Colonic mucosa (tissue), 4 donors: ENCODE measurements around the gene ACSL6. TPM values are rescaled to one million over a fixed set of nuclear protein-coding genes. Genes with fewer than 3 reads are reported as not detected.

Experiments used
- DNase-seq: peaks from one replicate; pipeline ENCODE4 v3.0.0-alpha.2; 2020
- H3K27ac ChIP-seq: fragments of 200-600 bp; one replicate; pipeline ENCODE4 v1.8.0; 2021
- H3K27me3 ChIP-seq: fragments of 200-600 bp; one replicate; pipeline ENCODE4 v1.8.0; 2021
- H3K36me3 ChIP-seq: fragments of 200-600 bp; one replicate; pipeline ENCODE4 v1.8.0; 2021
- H3K4me1 ChIP-seq: fragments of 200-600 bp; one replicate; pipeline ENCODE4 v1.8.0; 2021; ENCODE audit warnings: mild to moderate bottlenecking
- H3K4me3 ChIP-seq: fragments of 200-600 bp; one replicate; pipeline ENCODE4 v1.8.0; 2021
- H3K9ac ChIP-seq, 2 donors: one replicate each; pipeline ENCODE4 v1.7.0; 2013; ENCODE audit warnings: control low read depth in 2 of 2, low read depth in 2 of 2, low read length in 2 of 2
- H3K9me3 ChIP-seq: fragments of 200-600 bp; one replicate; pipeline ENCODE4 v1.8.0; 2021
- intact Hi-C: fragments of 100-400 bp; cut with DNase I; formaldehyde crosslinking; loops from one replicate; pipeline ENCODE4 v1.14.1; 2022
- total RNA-seq, 2 donors: library from RNA; stranded (reverse); fragmentation: NEBNext Ultra II Directional in 1 of 2; extraction: Animal tissue kit (Norgen Biotek cat#: 25700) in 1 of 2; gene quantifications; one replicate each; pipeline ENCODE4 v1.2.1, GENCODE V29; 2021
- TF ChIP-seq, protein P1 (sequence below): fragments of 200-600 bp; IDR thresholded peaks from one replicate; pipeline ENCODE4 v1.8.0; 2022; ENCODE audit warnings: antibody characterized with exemption, mild to moderate bottlenecking
- donor health status: healthy.
- donor health status: DM: no; HTN: no; CAD: no.
- donor health status: DM: no; HTN: no; CAD: no.

The ACSL6 gene
- total RNA-seq, 2 donors from 2014 or later: 0.25 to 0.93 TPM

DNA sequence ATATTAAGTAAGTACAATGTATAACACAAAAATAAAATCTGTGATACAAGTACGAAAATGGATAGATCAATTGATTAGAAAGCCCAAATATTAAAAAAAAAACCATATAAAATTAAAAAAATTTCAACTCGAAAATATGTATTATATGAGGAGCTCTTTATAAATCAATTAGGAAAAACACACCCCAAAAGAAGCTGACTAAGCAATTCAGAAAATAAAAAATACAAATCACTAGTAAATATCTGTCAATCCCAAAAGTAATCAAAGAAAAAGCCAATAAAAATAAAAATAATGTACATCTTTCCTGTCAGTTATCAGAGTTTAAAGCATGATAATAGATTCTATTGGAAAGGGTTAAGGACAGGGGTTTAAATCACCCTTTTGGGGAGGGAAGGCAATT, 10.2 kb upstream of the ACSL6 start:
- Histone ChIP-seq H3K4me3 (no peak overlapping the region), H3K27me3 (no peaks in the 10 kb centered on the region), H3K9me3 (no peaks in the 10 kb centered on the region), H3K36me3 (no peaks in the 10 kb centered on the region), H3K4me1 (no peaks in the 10 kb centered on the region), H3K27ac (no peak overlapping the region), H3K9ac (no peak overlapping the region)
- intact Hi-C loops: no loop called here
- TF ChIP-seq, protein P1, sequence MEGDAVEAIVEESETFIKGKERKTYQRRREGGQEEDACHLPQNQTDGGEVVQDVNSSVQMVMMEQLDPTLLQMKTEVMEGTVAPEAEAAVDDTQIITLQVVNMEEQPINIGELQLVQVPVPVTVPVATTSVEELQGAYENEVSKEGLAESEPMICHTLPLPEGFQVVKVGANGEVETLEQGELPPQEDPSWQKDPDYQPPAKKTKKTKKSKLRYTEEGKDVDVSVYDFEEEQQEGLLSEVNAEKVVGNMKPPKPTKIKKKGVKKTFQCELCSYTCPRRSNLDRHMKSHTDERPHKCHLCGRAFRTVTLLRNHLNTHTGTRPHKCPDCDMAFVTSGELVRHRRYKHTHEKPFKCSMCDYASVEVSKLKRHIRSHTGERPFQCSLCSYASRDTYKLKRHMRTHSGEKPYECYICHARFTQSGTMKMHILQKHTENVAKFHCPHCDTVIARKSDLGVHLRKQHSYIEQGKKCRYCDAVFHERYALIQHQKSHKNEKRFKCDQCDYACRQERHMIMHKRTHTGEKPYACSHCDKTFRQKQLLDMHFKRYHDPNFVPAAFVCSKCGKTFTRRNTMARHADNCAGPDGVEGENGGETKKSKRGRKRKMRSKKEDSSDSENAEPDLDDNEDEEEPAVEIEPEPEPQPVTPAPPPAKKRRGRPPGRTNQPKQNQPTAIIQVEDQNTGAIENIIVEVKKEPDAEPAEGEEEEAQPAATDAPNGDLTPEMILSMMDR: no peak
- no peak for DNase-seq

DNA sequence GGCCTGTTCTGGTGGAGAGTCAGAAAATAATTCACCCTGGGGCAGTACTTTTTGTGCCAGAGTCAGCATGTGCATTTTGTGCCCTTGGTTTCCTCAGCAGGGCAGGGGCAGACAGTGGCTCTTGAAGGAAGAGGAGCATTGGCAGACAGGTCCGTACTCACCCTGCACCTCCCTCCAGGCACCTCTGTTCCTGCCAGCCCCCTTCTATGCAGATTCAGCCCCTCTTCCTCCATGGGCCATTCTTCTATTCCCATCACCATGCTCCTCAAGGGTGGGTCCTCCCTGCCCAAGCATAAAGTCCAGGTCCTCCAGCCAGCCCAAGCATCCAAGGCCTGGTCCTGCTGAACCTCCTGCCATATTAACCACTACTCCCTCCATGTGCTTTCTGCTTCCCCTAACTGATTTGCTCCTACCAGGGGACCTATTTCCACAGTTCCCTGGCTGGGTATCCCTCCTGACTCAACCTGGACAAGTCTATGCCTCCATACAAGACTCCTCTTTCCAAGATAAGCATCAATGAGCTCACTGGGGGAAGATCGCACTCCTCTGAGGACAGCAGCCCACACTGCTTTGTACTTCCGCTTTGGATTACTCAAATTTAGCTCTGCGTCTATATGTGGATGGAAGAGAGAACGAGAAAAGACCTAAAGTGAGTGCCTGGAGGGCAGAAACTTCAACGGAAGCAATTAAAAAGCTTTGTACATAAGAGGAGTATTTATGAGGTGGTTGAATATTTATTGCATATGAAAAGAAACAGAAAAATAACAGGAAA, 9.3 kb upstream of the ACSL6 start:
- no peaks in the 10 kb centered on the region for H3K36me3 ChIP-seq
- no peaks in the 10 kb centered on the region for H3K4me1 ChIP-seq
- no peak overlapping the region for H3K27ac ChIP-seq
- peak; percentile 12 for DNase-seq
- no peaks in the 10 kb centered on the region for H3K9me3 ChIP-seq
- no peaks in the 10 kb centered on the region for H3K27me3 ChIP-seq
- intact Hi-C loops: no loop called here
- TF ChIP-seq, protein P1: no peak
- no peak overlapping the region for H3K9ac ChIP-seq
- H3K4me3 ChIP-seq: no peak overlapping the region

DNA sequence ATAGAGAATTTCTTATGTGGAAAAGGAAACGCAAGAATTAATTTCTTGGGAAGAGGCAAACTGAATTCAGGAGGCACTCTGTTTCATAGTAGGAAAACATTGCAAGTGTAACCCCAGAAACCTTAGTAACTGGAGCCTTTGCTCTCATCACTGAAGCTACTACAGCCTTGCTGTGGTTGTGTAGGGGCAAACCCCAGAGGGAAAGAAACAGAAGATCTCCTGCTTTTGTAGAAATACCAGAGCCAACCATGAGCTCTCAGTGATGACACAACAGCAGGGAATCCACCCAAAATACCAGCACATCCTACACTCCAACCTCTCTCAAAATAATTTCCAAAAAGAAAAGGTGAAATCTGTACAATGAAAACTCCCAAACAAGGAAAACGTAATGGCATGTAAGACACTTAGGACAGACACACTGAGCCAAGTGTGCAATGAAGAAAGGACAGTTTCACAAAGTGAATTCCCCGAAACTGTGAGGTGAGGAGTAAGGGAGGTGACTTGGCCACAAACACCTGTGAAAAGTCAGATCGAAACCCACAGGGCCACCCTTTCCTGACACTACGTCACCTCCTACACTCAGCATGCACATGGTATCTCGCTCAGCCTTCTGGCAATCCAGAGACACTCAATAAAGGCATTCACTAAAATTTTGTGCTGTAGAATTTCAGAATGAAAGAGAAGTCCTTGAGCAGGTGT, 8.5 kb upstream of the ACSL6 start:
- DNase-seq: no peak
- Histone ChIP-seq H3K9me3 (no peaks in the 10 kb centered on the region), H3K9ac (no peak overlapping the region), H3K27me3 (no peaks in the 10 kb centered on the region), H3K4me1 (no peaks in the 10 kb centered on the region), H3K36me3 (no peaks in the 10 kb centered on the region), H3K4me3 (no peak overlapping the region), H3K27ac (no peak overlapping the region)
- TF ChIP-seq, protein P1: no peak
- intact Hi-C loops: no loop called here

DNA sequence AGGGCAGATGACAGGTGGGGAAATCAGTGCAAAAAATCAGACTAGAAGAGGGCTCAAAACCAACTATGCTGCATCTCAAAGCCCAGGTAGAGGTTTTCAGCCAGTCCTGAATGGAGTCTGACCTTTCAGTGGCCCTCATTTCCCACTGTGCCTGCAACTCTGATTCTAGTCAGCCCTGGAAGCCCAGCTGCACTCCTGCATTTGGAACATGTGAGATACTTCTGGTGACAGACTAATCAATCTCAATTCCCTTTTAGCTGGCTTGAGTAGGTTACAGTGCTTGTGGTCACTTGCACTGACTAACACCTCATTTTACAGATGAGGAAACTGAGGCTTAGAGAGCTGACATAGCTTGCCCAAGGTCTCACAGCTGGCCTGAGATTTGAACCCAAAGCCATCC, 7.9 kb upstream of the ACSL6 start:
- TF ChIP-seq, protein P1: no peak
- intact Hi-C loops: no loop called here

DNA sequence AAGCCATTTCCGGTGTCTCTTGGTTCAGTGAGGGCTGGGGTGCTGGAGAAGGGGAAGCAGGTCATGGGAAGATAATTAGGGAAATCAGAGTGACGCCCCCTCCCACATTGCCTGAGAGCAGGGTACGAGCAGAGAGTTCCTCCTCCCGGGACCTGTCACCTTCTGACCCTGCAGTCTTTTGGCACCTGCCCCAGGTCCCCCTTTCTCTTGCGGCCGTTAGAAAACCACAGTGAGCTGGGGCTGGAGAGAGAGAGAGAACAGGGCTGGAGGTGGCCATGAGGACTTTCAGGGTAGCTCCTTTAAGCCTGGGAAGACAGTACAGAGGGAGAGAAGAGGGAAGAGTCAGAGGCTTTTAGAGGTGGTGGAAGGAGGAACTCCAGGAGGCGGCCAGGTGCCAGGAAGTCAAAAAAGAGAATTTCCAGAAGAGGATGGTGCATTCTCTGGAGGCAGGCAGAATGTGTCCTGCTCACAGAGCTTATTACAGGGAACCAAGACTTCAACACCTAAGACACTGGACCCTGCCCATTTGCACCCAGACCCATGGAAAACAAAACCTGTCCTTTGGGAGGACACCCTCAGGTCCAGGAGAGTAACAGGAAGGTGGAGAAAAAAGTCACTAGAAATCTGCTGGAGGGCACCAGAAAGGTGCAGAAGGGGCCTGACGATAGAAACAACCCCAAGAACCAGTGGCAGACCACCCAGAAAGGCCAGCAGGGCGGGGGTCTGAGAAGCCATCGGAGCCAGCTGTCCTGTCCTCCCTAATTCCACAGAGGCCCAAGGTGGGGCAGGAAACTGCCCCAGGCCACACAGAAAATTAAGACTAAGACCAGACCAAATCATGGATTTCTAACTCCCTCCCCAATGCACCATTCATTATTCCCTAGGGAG, 6.5 kb upstream of the ACSL6 start:
- no peak overlapping the region for H3K4me3 ChIP-seq
- TF ChIP-seq, protein P1: no peak
- intact Hi-C loops: no loop called here
- no peaks in the 10 kb centered on the region for H3K4me1 ChIP-seq
- H3K9ac ChIP-seq: no peak overlapping the region
- no peaks in the 10 kb centered on the region for H3K27me3 ChIP-seq
- no peaks in the 10 kb centered on the region for H3K36me3 ChIP-seq
- H3K9me3 ChIP-seq: no peaks in the 10 kb centered on the region
- H3K27ac ChIP-seq: no peak overlapping the region
- peak; percentile 11 for DNase-seq

More for the DNA sequence above, 7.9 kb upstream of the ACSL6 start:
- no peaks in the 10 kb centered on the region for H3K4me1 ChIP-seq
- H3K27me3 ChIP-seq: no peaks in the 10 kb centered on the region
- H3K36me3 ChIP-seq: no peaks in the 10 kb centered on the region
- no peak overlapping the region for H3K9ac ChIP-seq
- H3K27ac ChIP-seq: no peak overlapping the region
- DNase-seq: peak; percentile 8
- no peaks in the 10 kb centered on the region for H3K9me3 ChIP-seq
- H3K4me3 ChIP-seq: no peak overlapping the region
